HL-60/S4 treated with retinoic acid at 250 ng/mL for 4 days and 3 days (cell line): Measurements from ENCODE around the gene CEP192.
"Not testable (repeated sequence)": the region's sequence is repeated elsewhere in the genome, so short reads cannot be mapped to it uniquely, and the experiment has no call there.

Experiments used
- in situ Hi-C: fragments of 300-500 bp; cut with MboI; formaldehyde crosslinking; loops from 2 replicates; pipeline ENCODE4 v1.7.0; 2022; ENCODE audit warnings: low sequenced_read_pairs

Gene CEP192

GRCh38 chr18:13028869-13029268 lies 37.7 kb downstream of the CEP192 start:
- in situ Hi-C loops, result no loop called here

- in situ Hi-C loops, result no loop called here
Measured at GRCh38 chr18:13032173-13032572, 41.0 kb downstream of the CEP192 start.

- in situ Hi-C loops, result no loop called here
Measured at GRCh38 chr18:13035249-13035914, 44.2 kb downstream of the CEP192 start.

GRCh38 chr18:13036622-13037320 lies 45.6 kb downstream of the CEP192 start:
- in situ Hi-C loops, result no loop called here

GRCh38 chr18:13039806-13040205 lies 48.6 kb downstream of the CEP192 start:
- in situ Hi-C loops, result no loop called here

- in situ Hi-C loops, result no loop called here
Measured at GRCh38 chr18:13043066-13043465, 51.9 kb downstream of the CEP192 start.

- in situ Hi-C loops, result no loop called here
Measured at GRCh38 chr18:13048061-13048595, 57.0 kb downstream of the CEP192 start.

GRCh38 chr18:13051159-13051558 lies 60.0 kb downstream of the CEP192 start:
- in situ Hi-C loops, result no loop called here

- in situ Hi-C loops, result no loop called here
Measured at GRCh38 chr18:13051950-13052349, 60.8 kb downstream of the CEP192 start.

- in situ Hi-C loops, result no loop called here
Measured at GRCh38 chr18:13054336-13054735, 63.2 kb downstream of the CEP192 start.

GRCh38 chr18:13061630-13062189 lies 70.5 kb downstream of the CEP192 start:
- in situ Hi-C loops, result no loop called here

- in situ Hi-C loops, result no loop called here
Measured at GRCh38 chr18:13067124-13067523, 76.0 kb downstream of the CEP192 start.

GRCh38 chr18:13067966-13068365 lies 76.8 kb downstream of the CEP192 start:
- in situ Hi-C loops, result no loop called here

GRCh38 chr18:13070460-13070859 lies 79.3 kb downstream of the CEP192 start:
- in situ Hi-C loops, result no loop called here

- in situ Hi-C loops, result no loop called here
Measured at GRCh38 chr18:13076886-13077285, 85.7 kb downstream of the CEP192 start.

- in situ Hi-C loops, result no loop called here
Measured at GRCh38 chr18:13077473-13077872, 86.3 kb downstream of the CEP192 start.

- in situ Hi-C loops, result not testable (repeated sequence)
Measured at GRCh38 chr18:13078065-13078464, 86.9 kb downstream of the CEP192 start.

GRCh38 chr18:13086906-13087305 lies 95.7 kb downstream of the CEP192 start:
- in situ Hi-C loops, result no loop called here

GRCh38 chr18:13095466-13095865 lies 104.3 kb downstream of the CEP192 start:
- in situ Hi-C loops, result no loop called here

GRCh38 chr18:13096232-13096631 lies 105.1 kb downstream of the CEP192 start:
- in situ Hi-C loops, result no loop called here

- in situ Hi-C loops, result no loop called here
Measured at GRCh38 chr18:13096719-13097118, 105.6 kb downstream of the CEP192 start.

- in situ Hi-C loops, result not testable (repeated sequence)
Measured at GRCh38 chr18:13098104-13098503, 106.9 kb downstream of the CEP192 start.
